ENCODE results near the gene CDKL4.
"Not testable (repeated sequence)": the region's sequence is repeated elsewhere in the genome, so short reads cannot be mapped to it uniquely, and the experiment has no call there.

The CDKL4 gene

GRCh38 chr2:39154944-39155343 lies 88.8 kb downstream of the CDKL4 start:
- H3K4me1 ChIP-seq (ENCODE audit: insufficient read depth, low read length), result peaks cover 5% of the 10 kb centered on the region; the same call in 1 of the 2 replicates
- no peaks in the 10 kb centered on the region for H3K9me3 ChIP-seq (ENCODE audit: insufficient read depth, low read depth, low read length)
- H3K4me3 ChIP-seq (ENCODE audit: low read length), result no peak overlapping the region
- H3K27ac ChIP-seq (ENCODE audit: low read depth, low read length), result no peak overlapping the region
- no peak overlapping the region for H3K9ac ChIP-seq (ENCODE audit: low read depth, low read length)
- 93% methylated on average over 3 of the region's 3 CpGs for WGBS
- H3K36me3 ChIP-seq (ENCODE audit: insufficient read depth, low read length), result no peaks in the 10 kb centered on the region
- no peaks in the 10 kb centered on the region for H3K27me3 ChIP-seq (ENCODE audit: insufficient read depth, low read length)

GRCh38 chr2:39153312-39153711 lies 90.5 kb downstream of the CDKL4 start:
- H3K9me3 ChIP-seq (ENCODE audit: insufficient read depth, low read depth, low read length), result no peaks in the 10 kb centered on the region
- H3K27me3 ChIP-seq (ENCODE audit: insufficient read depth, low read length), result no peaks in the 10 kb centered on the region
- peaks cover 5% of the 10 kb centered on the region; the same call in 1 of the 2 replicates for H3K4me1 ChIP-seq (ENCODE audit: insufficient read depth, low read length)
- no peaks in the 10 kb centered on the region for H3K36me3 ChIP-seq (ENCODE audit: insufficient read depth, low read length)
- WGBS, result 100% methylated on average over 1 of the region's 1 CpG
- no peak overlapping the region for H3K27ac ChIP-seq (ENCODE audit: low read depth, low read length)
- H3K4me3 ChIP-seq (ENCODE audit: low read length), result no peak overlapping the region
- H3K9ac ChIP-seq (ENCODE audit: low read depth, low read length), result no peak overlapping the region

DNA sequence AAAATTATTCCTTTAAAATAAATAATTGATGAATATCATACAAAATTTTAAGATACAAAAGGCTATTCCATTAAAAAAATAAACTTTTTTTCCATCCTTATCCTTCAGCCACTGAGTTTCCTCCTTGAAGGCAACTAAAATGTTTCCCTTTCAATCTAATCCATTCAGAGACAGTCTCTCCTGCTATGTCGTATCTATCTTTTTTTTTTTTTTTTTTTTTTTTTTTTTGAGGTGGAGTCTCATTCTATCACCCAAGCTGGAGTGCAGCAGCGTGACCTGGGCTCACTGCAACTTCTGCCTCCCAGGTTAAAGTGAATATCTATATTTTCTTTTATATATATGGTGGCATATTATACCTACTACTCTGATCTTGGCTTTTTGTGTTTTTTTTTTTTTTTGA lies 91.3 kb downstream of the CDKL4 start:
- Histone ChIP-seq H3K9me3 (ENCODE audit: insufficient read depth, low read depth, low read length) (no peaks in the 10 kb centered on the region), H3K4me3 (ENCODE audit: low read length) (no peak overlapping the region), H3K27me3 (ENCODE audit: insufficient read depth, low read length) (no peaks in the 10 kb centered on the region), H3K27ac (ENCODE audit: low read depth, low read length) (no peak overlapping the region), H3K36me3 (ENCODE audit: insufficient read depth, low read length) (no peaks in the 10 kb centered on the region), H3K4me1 (ENCODE audit: insufficient read depth, low read length) (peaks cover 5% of the 10 kb centered on the region; the same call in 1 of the 2 replicates), H3K9ac (ENCODE audit: low read depth, low read length) (no peak overlapping the region)
- WGBS, result no CpG with 5 or more reads among the region's 2 CpGs

- H3K36me3 ChIP-seq (ENCODE audit: insufficient read depth, low read length), result no peaks in the 10 kb centered on the region
- H3K27me3 ChIP-seq (ENCODE audit: insufficient read depth, low read length), result no peaks in the 10 kb centered on the region
- no peak overlapping the region for H3K9ac ChIP-seq (ENCODE audit: low read depth, low read length)
- no peak overlapping the region for H3K4me3 ChIP-seq (ENCODE audit: low read length)
- no peaks in the 10 kb centered on the region for H3K9me3 ChIP-seq (ENCODE audit: insufficient read depth, low read depth, low read length)
- WGBS, result 85% methylated on average over 9 of the region's 9 CpGs
- H3K27ac ChIP-seq (ENCODE audit: low read depth, low read length), result no peak overlapping the region
- peaks cover 5% of the 10 kb centered on the region; the same call in 1 of the 2 replicates for H3K4me1 ChIP-seq (ENCODE audit: insufficient read depth, low read length)
These were observed 92.8 kb downstream of the CDKL4 start for GRCh38 chr2:39150890-39151497.

DNA sequence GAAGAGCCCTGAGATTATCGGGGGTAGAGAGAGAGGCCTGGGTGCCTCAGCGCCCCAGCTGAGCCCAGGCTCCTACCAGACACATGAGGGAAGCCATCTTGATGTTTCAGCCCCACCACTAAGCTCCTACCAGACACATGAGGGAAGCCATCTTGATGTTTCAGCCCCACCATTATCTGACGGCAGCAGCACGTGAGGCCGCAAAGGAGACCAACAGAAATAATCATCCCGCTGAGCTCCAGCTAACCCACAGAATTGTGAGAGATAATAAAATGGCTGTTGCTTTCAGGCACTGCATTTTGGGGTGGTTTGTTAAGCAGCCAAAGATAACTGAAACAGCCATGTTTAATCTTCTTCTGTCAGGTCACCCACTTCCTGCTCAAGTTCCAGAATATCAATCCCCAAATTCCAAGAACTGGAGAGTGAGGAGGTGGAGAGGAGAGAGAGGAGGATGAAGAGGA lies 93.6 kb downstream of the CDKL4 start:
- H3K9ac ChIP-seq (ENCODE audit: low read depth, low read length), result no peak overlapping the region
- no peak overlapping the region for H3K4me3 ChIP-seq (ENCODE audit: low read length)
- H3K36me3 ChIP-seq (ENCODE audit: insufficient read depth, low read length), result no peaks in the 10 kb centered on the region
- no peaks in the 10 kb centered on the region for H3K27me3 ChIP-seq (ENCODE audit: insufficient read depth, low read length)
- no peaks in the 10 kb centered on the region for H3K9me3 ChIP-seq (ENCODE audit: insufficient read depth, low read depth, low read length)
- 96% methylated on average over 6 of the region's 6 CpGs for WGBS
- H3K4me1 ChIP-seq (ENCODE audit: insufficient read depth, low read length), result peaks cover 2% of the 10 kb centered on the region; the same call in 1 of the 2 replicates
- no peak overlapping the region for H3K27ac ChIP-seq (ENCODE audit: low read depth, low read length)

DNA sequence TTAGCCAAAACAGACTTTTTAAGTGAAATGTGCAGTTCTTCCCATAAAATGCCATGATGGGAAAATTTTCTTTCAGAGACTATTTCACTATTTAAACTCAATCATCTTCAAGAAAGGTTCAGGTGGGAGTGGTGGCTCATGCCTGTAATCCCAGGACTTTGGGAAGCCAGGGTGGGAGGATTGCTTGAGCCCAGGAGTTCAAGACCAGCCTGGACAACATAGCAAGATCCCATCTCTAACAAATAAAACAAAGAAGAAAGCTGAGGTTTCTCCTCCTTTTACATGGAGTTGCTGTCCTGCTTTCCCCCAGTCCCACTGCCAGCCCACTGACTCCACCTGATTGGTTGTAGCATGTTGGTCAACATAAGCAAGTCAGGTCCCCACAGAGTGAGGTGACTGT lies 97.1 kb downstream of the CDKL4 start:
- Histone ChIP-seq H3K27me3 (ENCODE audit: insufficient read depth, low read length) (no peaks in the 10 kb centered on the region), H3K27ac (ENCODE audit: low read depth, low read length) (no peak overlapping the region), H3K9ac (ENCODE audit: low read depth, low read length) (no peak overlapping the region), H3K4me3 (ENCODE audit: low read length) (no peak overlapping the region), H3K4me1 (ENCODE audit: insufficient read depth, low read length) (peaks cover 6% of the 10 kb centered on the region; the same call in 1 of the 2 replicates), H3K9me3 (ENCODE audit: insufficient read depth, low read depth, low read length) (no peaks in the 10 kb centered on the region), H3K36me3 (ENCODE audit: insufficient read depth, low read length) (no peaks in the 10 kb centered on the region)

DNA sequence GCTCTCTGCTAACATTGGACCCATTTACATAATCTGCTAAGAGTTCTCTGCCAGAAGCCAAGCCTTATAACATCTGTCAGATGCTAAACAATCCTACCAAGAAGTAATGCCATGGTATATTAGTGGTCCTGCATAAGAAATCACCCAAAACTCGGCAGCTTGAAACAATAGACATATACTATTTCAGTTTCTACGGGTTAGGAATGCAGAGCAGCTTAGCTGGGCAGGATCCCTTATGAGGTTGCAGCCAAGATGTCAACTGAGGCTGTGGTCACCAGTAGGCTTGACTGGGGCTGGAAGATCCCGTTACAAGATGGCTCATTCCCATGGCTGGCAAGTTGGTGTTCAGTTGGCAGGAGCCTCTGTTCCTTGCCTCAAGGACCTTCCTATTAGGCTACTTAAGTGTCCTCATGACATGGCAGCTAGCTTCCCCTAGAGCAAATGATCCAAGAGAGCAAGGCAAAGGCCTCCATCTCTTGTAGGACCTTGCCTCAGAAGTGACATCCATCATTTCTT lies 97.8 kb downstream of the CDKL4 start:
- no peaks in the 10 kb centered on the region for H3K27me3 ChIP-seq (ENCODE audit: insufficient read depth, low read length)
- H3K9me3 ChIP-seq (ENCODE audit: insufficient read depth, low read depth, low read length), result no peaks in the 10 kb centered on the region
- H3K27ac ChIP-seq (ENCODE audit: low read depth, low read length), result no peak overlapping the region
- H3K4me1 ChIP-seq (ENCODE audit: insufficient read depth, low read length), result peaks cover 8% of the 10 kb centered on the region; the same call in 1 of the 2 replicates
- no peak overlapping the region for H3K4me3 ChIP-seq (ENCODE audit: low read length)
- H3K36me3 ChIP-seq (ENCODE audit: insufficient read depth, low read length), result no peaks in the 10 kb centered on the region
- H3K9ac ChIP-seq (ENCODE audit: low read depth, low read length), result no peak overlapping the region
- 89% methylated on average over 3 of the region's 3 CpGs for WGBS

- no peaks in the 10 kb centered on the region for H3K9me3 ChIP-seq (ENCODE audit: insufficient read depth, low read depth, low read length)
- no peak overlapping the region for H3K9ac ChIP-seq (ENCODE audit: low read depth, low read length)
- H3K27ac ChIP-seq (ENCODE audit: low read depth, low read length), result no peak overlapping the region
- H3K36me3 ChIP-seq (ENCODE audit: insufficient read depth, low read length), result no peaks in the 10 kb centered on the region
- H3K4me3 ChIP-seq (ENCODE audit: low read length), result no peak overlapping the region
- no peaks in the 10 kb centered on the region for H3K27me3 ChIP-seq (ENCODE audit: insufficient read depth, low read length)
- 92% methylated on average over 5 of the region's 5 CpGs for WGBS
- peaks cover 12% of the 10 kb centered on the region for H3K4me1 ChIP-seq (ENCODE audit: insufficient read depth, low read length)
These were observed 99.4 kb downstream of the CDKL4 start for GRCh38 chr2:39144416-39144815.

GRCh38 chr2:39142904-39143605 lies 100.7 kb downstream of the CDKL4 start:
- peaks cover 16% of the 10 kb centered on the region for H3K4me1 ChIP-seq (ENCODE audit: insufficient read depth, low read length)
- H3K4me3 ChIP-seq (ENCODE audit: low read length), result no peak overlapping the region
- H3K27me3 ChIP-seq (ENCODE audit: insufficient read depth, low read length), result no peaks in the 10 kb centered on the region
- H3K27ac ChIP-seq (ENCODE audit: low read depth, low read length), result no peak overlapping the region
- no peaks in the 10 kb centered on the region for H3K9me3 ChIP-seq (ENCODE audit: insufficient read depth, low read depth, low read length)
- H3K36me3 ChIP-seq (ENCODE audit: insufficient read depth, low read length), result no peaks in the 10 kb centered on the region
- 77% methylated on average over 3 of the region's 3 CpGs for WGBS
- no peak overlapping the region for H3K9ac ChIP-seq (ENCODE audit: low read depth, low read length)

- H3K9me3 ChIP-seq (ENCODE audit: insufficient read depth, low read depth, low read length), result no peaks in the 10 kb centered on the region
- H3K36me3 ChIP-seq (ENCODE audit: insufficient read depth, low read length), result no peaks in the 10 kb centered on the region
- H3K27ac ChIP-seq (ENCODE audit: low read depth, low read length), result no peak overlapping the region
- 69% methylated on average over 7 of the region's 8 CpGs for WGBS
- no peak overlapping the region for H3K4me3 ChIP-seq (ENCODE audit: low read length)
- no peaks in the 10 kb centered on the region for H3K27me3 ChIP-seq (ENCODE audit: insufficient read depth, low read length)
- no peak overlapping the region for H3K9ac ChIP-seq (ENCODE audit: low read depth, low read length)
- peaks cover 16% of the 10 kb centered on the region for H3K4me1 ChIP-seq (ENCODE audit: insufficient read depth, low read length)
These were observed 102.2 kb downstream of the CDKL4 start for GRCh38 chr2:39141334-39142271.

GRCh38 chr2:39140948-39141333 lies 102.8 kb downstream of the CDKL4 start:
- H3K9ac ChIP-seq (ENCODE audit: low read depth, low read length); H3K36me3 ChIP-seq (ENCODE audit: insufficient read depth, low read length); H3K9me3 ChIP-seq (ENCODE audit: insufficient read depth, low read depth, low read length); H3K27me3 ChIP-seq (ENCODE audit: insufficient read depth, low read length); H3K4me3 ChIP-seq (ENCODE audit: low read length); H3K27ac ChIP-seq (ENCODE audit: low read depth, low read length): not testable (repeated sequence)
- 92% methylated on average over 7 of the region's 7 CpGs for WGBS
- H3K4me1 ChIP-seq (ENCODE audit: insufficient read depth, low read length), result peaks cover 16% of the 10 kb centered on the region
